Right lobe of liver (tissue), 6 donors: ENCODE results near the gene LDLRAD3. TPM values are rescaled to one million over a fixed set of nuclear protein-coding genes. Genes with fewer than 3 reads are reported as not detected.

Experiments
- ATAC-seq, 4 donors: fragments of 200-7000 bp; cut with Tn5 transposase; one replicate each; pipeline ENCODE4 v1.9.1; 2020; ENCODE audit warnings: mild to moderate bottlenecking in 4 of 4, moderate library complexity in 4 of 4
- DNase-seq, 3 donors: peaks; one replicate each; pipeline ENCODE4 v3.0.0-alpha.2; 2020
- H3K27ac ChIP-seq, 3 donors: fragments of 200-600 bp; one replicate each; pipeline ENCODE4 v1.8.0; 2022
- H3K27me3 ChIP-seq, 2 donors: fragments of 200-600 bp; one replicate each; pipeline ENCODE4 v1.8.0; 2022
- H3K36me3 ChIP-seq, 4 donors: fragments of 200-600 bp; sonication (generic) in 1 of 4; one replicate each; pipeline versions ENCODE4 v1.5.1 to v1.8.0; 2017 to 2022; ENCODE audit warnings: control low read depth in 1 of 4
- H3K4me1 ChIP-seq, 4 donors: fragments of 200-600 bp; sonication (generic) in 1 of 4; one replicate each; pipeline versions ENCODE4 v1.5.1 to v1.8.0; 2017 to 2022; ENCODE audit warnings: control low read depth in 1 of 4
- H3K4me3 ChIP-seq, 3 donors: fragments of 200-600 bp; one replicate each; pipeline ENCODE4 v1.8.0; 2022
- H3K9me3 ChIP-seq, 4 donors: fragments of 200-600 bp; sonication (generic) in 1 of 4; one replicate each; pipeline versions ENCODE4 v1.5.1 to v1.8.0; 2017 to 2022; ENCODE audit warnings: control low read depth in 1 of 4
- POLR2A ChIP-seq: fragments of 450-650 bp; IDR thresholded peaks from one replicate; pipeline ENCODE4 v1.6.1; 2017; ENCODE audit warnings: antibody characterized with exemption, mild to moderate bottlenecking
- WGBS: methylation state at CpG from one replicate; pipeline ENCODE4 v1.1.6; 2018; ENCODE audit warnings: low coverage, low lambda C conversion rate; ENCODE audit not compliant: insufficient coverage; ENCODE audit errors: missing lambda C conversion rate; 5-methylcytosine and 5-hydroxymethylcytosine counted together
- intact Hi-C, 2 donors: fragments of 100-400 bp; cut with DNase I; formaldehyde crosslinking; loops; one replicate each; pipeline versions ENCODE4 v1.11.2 to v1.14.1; 2022
- total RNA-seq, 6 experiments: library from RNA; depleted of rRNA in 2 of 6; stranded (reverse); fragments of >200 nt in 2 of 6; fragmentation: NEBNext Ultra II Directional in 3 of 6; extraction: Animal tissue kit (Norgen Biotek cat#: 25700) in 3 of 6; gene quantifications; one replicate each; pipeline versions ENCODE4 v1.1.0 to v1.2.4, GENCODE V29; 2016 to 2023
- TF ChIP-seq, protein P1 (sequence below), 4 donors: fragments of 200-600 bp in 3 of 4; fragments of 450-650 bp in 1 of 4; IDR thresholded peaks; one replicate each; pipeline versions ENCODE4 v1.5.1 to v1.8.0; 2016 to 2022; ENCODE audit warnings: antibody characterized with exemption in 4 of 4, mild to moderate bottlenecking in 2 of 4
- donor health status: DM: no; HTN: yes; CAD: no.
- donor health status: DM: no; HTN: no; CAD: no.
- donor health status: DM: no; HTN: no; CAD: no.
- donor health status: DM: no; HTN: yes; CAD: no.
- donor health status: DM: no; HTN: yes; CAD: no.

The LDLRAD3 gene
- total RNA-seq, 6 experiments from 2014 or later, result 0.62 to 3.3 (median 2.7) TPM

DNA sequence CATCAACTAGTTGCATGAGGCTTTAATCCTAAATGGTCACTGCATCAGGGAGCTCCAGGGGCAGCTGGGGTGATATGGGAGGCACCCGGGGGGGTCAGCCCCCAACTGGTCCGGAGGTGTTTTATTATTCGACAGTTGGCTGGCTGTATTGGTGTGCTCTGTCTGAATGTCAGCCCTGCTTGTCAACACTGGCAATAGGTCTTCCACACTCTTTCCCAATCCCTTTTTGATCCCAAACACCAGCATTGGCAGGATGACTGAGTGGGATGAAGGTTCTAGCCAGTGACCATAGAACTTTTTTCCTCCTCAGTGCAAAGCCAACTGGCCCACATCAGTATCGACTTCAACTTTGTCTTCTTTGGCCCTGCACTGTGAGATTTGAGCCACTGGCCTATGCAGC is 8.9 kb upstream of the LDLRAD3 start:
- Histone ChIP-seq H3K4me1 (no peaks in the 10 kb centered on the region), H3K27me3 (no peaks in the 10 kb centered on the region), H3K36me3 (no peaks in the 10 kb centered on the region), H3K4me3 (no peak overlapping the region), H3K27ac (no peak overlapping the region), H3K9me3 (no peaks in the 10 kb centered on the region)
- ATAC-seq (no peak), DNase-seq (peak in 1 of 3 donors; percentile 54)
- TF ChIP-seq, protein P1, sequence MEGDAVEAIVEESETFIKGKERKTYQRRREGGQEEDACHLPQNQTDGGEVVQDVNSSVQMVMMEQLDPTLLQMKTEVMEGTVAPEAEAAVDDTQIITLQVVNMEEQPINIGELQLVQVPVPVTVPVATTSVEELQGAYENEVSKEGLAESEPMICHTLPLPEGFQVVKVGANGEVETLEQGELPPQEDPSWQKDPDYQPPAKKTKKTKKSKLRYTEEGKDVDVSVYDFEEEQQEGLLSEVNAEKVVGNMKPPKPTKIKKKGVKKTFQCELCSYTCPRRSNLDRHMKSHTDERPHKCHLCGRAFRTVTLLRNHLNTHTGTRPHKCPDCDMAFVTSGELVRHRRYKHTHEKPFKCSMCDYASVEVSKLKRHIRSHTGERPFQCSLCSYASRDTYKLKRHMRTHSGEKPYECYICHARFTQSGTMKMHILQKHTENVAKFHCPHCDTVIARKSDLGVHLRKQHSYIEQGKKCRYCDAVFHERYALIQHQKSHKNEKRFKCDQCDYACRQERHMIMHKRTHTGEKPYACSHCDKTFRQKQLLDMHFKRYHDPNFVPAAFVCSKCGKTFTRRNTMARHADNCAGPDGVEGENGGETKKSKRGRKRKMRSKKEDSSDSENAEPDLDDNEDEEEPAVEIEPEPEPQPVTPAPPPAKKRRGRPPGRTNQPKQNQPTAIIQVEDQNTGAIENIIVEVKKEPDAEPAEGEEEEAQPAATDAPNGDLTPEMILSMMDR (IDR thresholded peaks at IDR 0.05), result no peak
- no peak for TF ChIP-seq POLR2A
- 57% methylated on average over 4 of the region's 4 CpGs for WGBS
- intact Hi-C loops, result no loop called here

GRCh38 chr11:35935390-35935789 is 8.5 kb upstream of the LDLRAD3 start:
- TF ChIP-seq POLR2A, result no peak
- TF ChIP-seq, protein P1 (IDR thresholded peaks at IDR 0.05), result no peak
- ATAC-seq, result no peak
- Histone ChIP-seq H3K4me1 (no peaks in the 10 kb centered on the region), H3K4me3 (no peak overlapping the region), H3K27me3 (no peaks in the 10 kb centered on the region), H3K27ac (no peak overlapping the region), H3K9me3 (no peaks in the 10 kb centered on the region), H3K36me3 (no peaks in the 10 kb centered on the region)
- WGBS, result 75% methylated on average over 1 of the region's 1 CpG
- DNase-seq, result no peak
- intact Hi-C loops, result no loop called here

DNA sequence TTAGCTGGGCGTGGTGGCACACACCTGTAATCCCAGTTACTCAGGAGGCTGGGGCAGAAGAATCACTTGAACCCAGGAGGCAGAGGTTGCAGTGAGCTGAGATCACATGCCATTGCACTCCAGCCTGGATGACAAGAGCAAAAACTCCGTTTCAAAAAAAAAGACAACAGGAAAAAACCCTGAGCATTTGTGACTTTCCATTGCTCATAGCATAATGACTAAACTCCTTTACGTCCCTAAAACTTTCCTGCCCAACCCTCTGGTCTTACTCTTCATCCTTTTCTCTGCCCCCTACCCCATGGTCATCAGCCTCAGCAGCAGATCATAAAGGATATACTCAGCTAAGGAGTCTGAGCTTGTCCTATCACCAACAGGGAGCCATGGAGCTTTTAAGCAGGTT is 6.8 kb upstream of the LDLRAD3 start:
- H3K9me3 ChIP-seq, result no peaks in the 10 kb centered on the region
- intact Hi-C loops, result no loop called here
- H3K27ac ChIP-seq, result no peak overlapping the region
- ATAC-seq (no peak), DNase-seq (no peak)
- no peaks in the 10 kb centered on the region for H3K36me3 ChIP-seq
- no peak for TF ChIP-seq POLR2A
- TF ChIP-seq, protein P1 (IDR thresholded peaks at IDR 0.05), result no peak
- no peaks in the 10 kb centered on the region for H3K27me3 ChIP-seq
- H3K4me1 ChIP-seq, result no peaks in the 10 kb centered on the region
- H3K4me3 ChIP-seq, result no peak overlapping the region
- WGBS, result 43% methylated on average over 3 of the region's 3 CpGs

- Histone ChIP-seq H3K9me3 (no peaks in the 10 kb centered on the region), H3K4me3 (no peak overlapping the region)
- no peak for TF ChIP-seq POLR2A
- TF ChIP-seq, protein P1 (IDR thresholded peaks at IDR 0.05), result no peak
Measured at GRCh38 chr11:35937700-35938099, 6.2 kb upstream of the LDLRAD3 start.

GRCh38 chr11:35938231-35938630 is 5.6 kb upstream of the LDLRAD3 start:
- ATAC-seq, result no peak
- Histone ChIP-seq H3K4me3 (no peak overlapping the region), H3K9me3 (no peaks in the 10 kb centered on the region), H3K27ac (no peak overlapping the region), H3K4me1 (peaks cover 0 to 3% (median 0%) of the 10 kb centered on the region in 4 donors), H3K36me3 (no peaks in the 10 kb centered on the region), H3K27me3 (no peaks in the 10 kb centered on the region)
- WGBS, result 76% methylated on average over 9 of the region's 9 CpGs
- intact Hi-C loops, result no loop called here
- no peak for DNase-seq
- TF ChIP-seq, protein P1 (IDR thresholded peaks at IDR 0.05), result no peak

More at GRCh38 chr11:35937700-35938099, 6.2 kb upstream of the LDLRAD3 start:
- H3K36me3 ChIP-seq, result no peaks in the 10 kb centered on the region
- no peak for ATAC-seq
- no peaks in the 10 kb centered on the region for H3K27me3 ChIP-seq
- DNase-seq, result no peak
- intact Hi-C loops, result no loop called here
- H3K4me1 ChIP-seq, result no peaks in the 10 kb centered on the region
- no peak overlapping the region for H3K27ac ChIP-seq
- 41% methylated on average over 4 of the region's 6 CpGs for WGBS
